Nephron (organoid): ENCODE results near the gene CTCFL.

Experiments used
- H3K27ac Mint-ChIP-seq, 3 experiments: 2 replicates each; pipeline ENCODE4 v1.8.0; 2020; ENCODE audit warnings: mixed read lengths in 3 of 3, mild to moderate bottlenecking in 2 of 3, moderate library complexity in 1 of 3
- H3K27me3 Mint-ChIP-seq: 2 replicates; pipeline ENCODE4 v1.8.0; 2021; ENCODE audit warnings: low read depth, mild to moderate bottlenecking, moderate library complexity, mixed read lengths
- H3K36me3 Mint-ChIP-seq: 2 replicates; pipeline ENCODE4 v1.8.0; 2020; ENCODE audit warnings: low read depth, mixed read lengths
- H3K4me1 Mint-ChIP-seq: 2 replicates; pipeline ENCODE4 v1.8.0; 2020; ENCODE audit warnings: mixed read lengths
- H3K4me3 Mint-ChIP-seq, 3 experiments: 2 replicates each; pipeline ENCODE4 v1.8.0; 2020; ENCODE audit warnings: mild to moderate bottlenecking in 3 of 3, mixed read lengths in 3 of 3, moderate library complexity in 2 of 3
- H3K9me3 Mint-ChIP-seq: 2 replicates; pipeline ENCODE4 v1.8.0; 2020; ENCODE audit warnings: mixed read lengths
- TF ChIP-seq, protein P1 (sequence below), 3 experiments: fragments of 200-600 bp; sonication (generic); IDR thresholded peaks; one replicate each; pipeline ENCODE4 v1.5.0; 2021; ENCODE audit warnings: antibody characterized with exemption in 3 of 3; ENCODE audit not compliant: unreplicated experiment in 3 of 3

The CTCFL gene

DNA sequence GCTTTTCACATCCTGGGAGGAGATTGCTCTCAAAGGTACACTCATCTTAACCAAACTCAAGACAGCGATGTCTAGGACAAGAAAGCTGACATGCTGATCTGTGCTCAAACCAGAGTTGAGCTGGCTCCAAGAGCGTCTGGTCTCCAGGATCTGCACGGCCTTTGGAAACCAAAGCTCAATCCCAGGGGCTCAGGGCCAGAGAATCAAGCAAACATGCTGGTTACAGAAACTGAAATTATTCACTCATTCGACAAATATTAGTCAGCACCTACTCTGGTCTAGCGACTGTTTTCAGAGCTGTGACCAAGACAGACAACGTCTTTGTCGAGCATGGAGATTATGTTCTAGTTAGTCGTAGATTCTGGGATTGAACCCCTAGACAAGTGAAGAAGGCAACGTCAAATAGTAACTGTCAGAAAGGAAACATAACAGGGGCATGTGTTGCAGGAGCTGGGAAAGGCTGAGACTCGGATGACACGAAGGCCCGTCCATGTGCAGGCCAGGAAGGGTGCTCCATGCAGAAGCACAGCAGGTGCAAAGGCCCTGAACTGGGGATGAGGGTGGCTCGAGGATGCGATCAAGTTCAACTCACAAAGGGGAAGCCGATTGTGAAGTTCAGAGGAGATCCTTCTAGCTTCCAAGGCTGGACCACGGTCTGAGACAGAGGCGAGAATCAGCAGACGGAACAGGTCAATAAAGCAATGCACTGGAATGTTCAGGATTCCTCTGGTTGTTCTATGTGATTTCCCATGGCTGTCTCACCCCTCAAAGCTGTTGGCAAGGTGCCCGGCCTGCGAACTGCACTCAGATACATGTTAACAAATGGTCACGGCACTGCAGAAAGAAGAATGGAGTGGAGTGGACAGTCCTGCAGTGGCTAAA, 23.5 kb upstream of the CTCFL start:
- Mint-ChIP-seq H3K4me1 (peaks cover 4% of the 10 kb centered on the region), H3K27me3 (peaks cover 31% of the 10 kb centered on the region), H3K4me3 (no peak overlapping the region), H3K9me3 (no peaks in the 10 kb centered on the region), H3K36me3 (no peaks in the 10 kb centered on the region), H3K27ac (no peak overlapping the region)
- TF ChIP-seq, protein P1, sequence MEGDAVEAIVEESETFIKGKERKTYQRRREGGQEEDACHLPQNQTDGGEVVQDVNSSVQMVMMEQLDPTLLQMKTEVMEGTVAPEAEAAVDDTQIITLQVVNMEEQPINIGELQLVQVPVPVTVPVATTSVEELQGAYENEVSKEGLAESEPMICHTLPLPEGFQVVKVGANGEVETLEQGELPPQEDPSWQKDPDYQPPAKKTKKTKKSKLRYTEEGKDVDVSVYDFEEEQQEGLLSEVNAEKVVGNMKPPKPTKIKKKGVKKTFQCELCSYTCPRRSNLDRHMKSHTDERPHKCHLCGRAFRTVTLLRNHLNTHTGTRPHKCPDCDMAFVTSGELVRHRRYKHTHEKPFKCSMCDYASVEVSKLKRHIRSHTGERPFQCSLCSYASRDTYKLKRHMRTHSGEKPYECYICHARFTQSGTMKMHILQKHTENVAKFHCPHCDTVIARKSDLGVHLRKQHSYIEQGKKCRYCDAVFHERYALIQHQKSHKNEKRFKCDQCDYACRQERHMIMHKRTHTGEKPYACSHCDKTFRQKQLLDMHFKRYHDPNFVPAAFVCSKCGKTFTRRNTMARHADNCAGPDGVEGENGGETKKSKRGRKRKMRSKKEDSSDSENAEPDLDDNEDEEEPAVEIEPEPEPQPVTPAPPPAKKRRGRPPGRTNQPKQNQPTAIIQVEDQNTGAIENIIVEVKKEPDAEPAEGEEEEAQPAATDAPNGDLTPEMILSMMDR (IDR thresholded peaks at IDR 0.05; ENCODE audit: unreplicated experiment in 3 of 3), result no peak

DNA sequence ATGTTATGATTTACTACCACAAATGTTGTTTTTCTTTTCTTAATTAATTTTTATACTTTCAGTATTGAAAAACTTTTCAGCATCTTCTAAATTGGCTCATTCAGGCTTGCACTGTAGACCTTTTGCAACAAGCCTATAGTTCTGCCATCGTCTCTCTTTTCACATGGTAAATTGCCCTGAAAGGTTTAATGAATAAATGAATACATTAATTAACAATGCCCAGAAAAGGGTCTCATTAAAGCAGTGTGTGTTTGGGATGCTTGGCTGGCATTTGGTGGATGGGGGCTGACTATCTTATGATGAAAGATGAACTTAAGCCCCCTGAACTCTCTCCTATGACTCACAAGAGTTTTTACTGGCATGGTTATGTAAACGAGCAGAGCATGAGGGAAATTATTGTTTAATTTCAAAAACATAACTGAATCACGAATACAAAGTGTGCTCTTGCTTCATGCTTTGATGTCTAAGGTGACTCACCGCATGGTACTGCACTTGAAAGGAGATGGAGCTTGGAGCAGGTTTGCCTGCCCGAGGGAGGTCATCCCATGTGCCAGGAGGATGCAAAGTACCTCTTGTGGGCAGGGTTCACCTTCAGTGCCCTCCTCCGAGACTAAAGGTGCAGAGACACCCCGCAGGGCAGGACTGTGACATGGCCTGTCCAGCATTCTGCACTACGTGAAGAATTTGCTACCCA, 22.2 kb upstream of the CTCFL start:
- H3K27ac Mint-ChIP-seq, result no peak overlapping the region
- TF ChIP-seq, protein P1 (IDR thresholded peaks at IDR 0.05; ENCODE audit: unreplicated experiment in 3 of 3), result no peak
- peaks cover 4% of the 10 kb centered on the region for H3K4me1 Mint-ChIP-seq

DNA sequence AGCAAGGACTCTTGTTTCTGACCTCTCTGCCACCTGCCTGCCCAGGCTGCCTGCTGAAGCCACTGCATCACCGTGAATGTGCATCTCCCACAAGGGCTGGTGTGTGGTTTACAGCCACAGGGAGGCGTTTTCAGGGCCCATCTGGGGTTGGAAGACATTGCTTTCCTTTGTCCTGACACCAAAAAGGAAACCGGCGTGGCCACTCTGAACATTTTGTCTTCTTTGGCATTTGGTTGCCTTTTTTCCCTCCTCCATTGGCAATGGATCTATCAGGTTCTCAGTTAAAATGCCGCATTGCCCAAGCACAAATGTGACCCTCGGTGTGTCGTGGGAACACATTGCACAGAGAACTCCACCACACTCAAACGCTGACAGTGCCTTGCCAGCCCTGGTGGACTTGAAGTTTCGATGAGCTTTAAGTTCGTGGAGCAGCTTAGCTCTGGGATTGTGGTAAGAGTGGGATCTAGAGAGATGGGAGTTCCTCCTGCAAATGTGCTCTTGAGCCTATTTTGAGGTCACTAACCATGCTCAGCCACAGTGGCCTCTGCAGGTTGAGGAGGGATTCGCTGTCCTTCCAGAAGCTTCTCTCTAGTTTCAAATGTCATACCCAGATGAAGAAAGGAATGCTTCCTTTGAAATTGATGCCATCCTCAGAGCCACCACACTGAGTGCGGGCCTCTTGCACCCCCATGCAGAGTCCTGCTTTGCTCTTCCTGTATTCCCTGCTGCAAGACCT, 21.2 kb upstream of the CTCFL start:
- Mint-ChIP-seq H3K4me3 (no peak overlapping the region), H3K27ac (no peak overlapping the region), H3K36me3 (no peaks in the 10 kb centered on the region), H3K9me3 (no peaks in the 10 kb centered on the region), H3K4me1 (peaks cover 7% of the 10 kb centered on the region), H3K27me3 (peaks cover 29% of the 10 kb centered on the region)
- TF ChIP-seq, protein P1 (IDR thresholded peaks at IDR 0.05; ENCODE audit: unreplicated experiment in 3 of 3), result no peak

More for the DNA sequence above, 22.2 kb upstream of the CTCFL start:
- no peaks in the 10 kb centered on the region for H3K9me3 Mint-ChIP-seq
- H3K27me3 Mint-ChIP-seq, result peaks cover 35% of the 10 kb centered on the region
- H3K4me3 Mint-ChIP-seq, result no peak overlapping the region
- H3K36me3 Mint-ChIP-seq, result no peaks in the 10 kb centered on the region

DNA sequence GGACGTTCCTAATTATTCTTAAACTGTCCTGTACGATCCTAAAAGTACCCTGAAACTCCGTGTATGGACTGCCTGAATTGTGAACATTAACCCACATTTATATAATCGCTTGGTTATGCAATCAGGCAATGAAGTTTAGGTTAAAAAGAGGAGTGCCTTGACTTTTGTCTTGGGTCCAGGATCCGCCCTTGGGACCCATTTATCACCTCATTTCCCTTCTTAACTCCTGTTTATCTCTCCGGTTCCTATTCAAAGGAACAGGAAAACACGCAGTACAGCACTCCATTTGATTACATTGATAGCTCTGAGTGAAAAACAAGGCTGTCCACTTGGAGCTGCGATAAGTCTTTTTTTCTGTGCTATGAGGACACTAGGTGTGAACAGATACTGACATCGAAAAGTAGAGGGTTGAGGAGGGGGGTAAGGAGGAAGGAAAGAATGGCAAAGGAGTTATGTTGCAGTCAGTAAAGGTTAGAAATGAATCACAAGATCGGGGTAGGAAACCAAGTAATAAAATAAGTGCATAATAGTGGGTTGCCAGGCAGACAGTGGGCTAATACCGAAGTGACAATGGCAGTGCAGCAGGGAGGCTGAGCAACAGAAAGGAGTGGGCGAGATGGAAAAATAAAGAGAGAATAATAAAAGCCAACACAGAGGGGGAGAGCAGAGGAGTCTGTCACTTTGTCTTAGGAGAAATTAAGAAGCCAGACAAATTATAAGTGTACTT, 20.1 kb upstream of the CTCFL start:
- H3K4me1 Mint-ChIP-seq, result peaks cover 9% of the 10 kb centered on the region
- TF ChIP-seq, protein P1 (IDR thresholded peaks at IDR 0.05; ENCODE audit: unreplicated experiment in 3 of 3), result no peak
- no peaks in the 10 kb centered on the region for H3K9me3 Mint-ChIP-seq
- no peak overlapping the region for H3K27ac Mint-ChIP-seq
- H3K27me3 Mint-ChIP-seq, result peaks cover 35% of the 10 kb centered on the region
- H3K36me3 Mint-ChIP-seq, result no peaks in the 10 kb centered on the region
- H3K4me3 Mint-ChIP-seq, result no peak overlapping the region

DNA sequence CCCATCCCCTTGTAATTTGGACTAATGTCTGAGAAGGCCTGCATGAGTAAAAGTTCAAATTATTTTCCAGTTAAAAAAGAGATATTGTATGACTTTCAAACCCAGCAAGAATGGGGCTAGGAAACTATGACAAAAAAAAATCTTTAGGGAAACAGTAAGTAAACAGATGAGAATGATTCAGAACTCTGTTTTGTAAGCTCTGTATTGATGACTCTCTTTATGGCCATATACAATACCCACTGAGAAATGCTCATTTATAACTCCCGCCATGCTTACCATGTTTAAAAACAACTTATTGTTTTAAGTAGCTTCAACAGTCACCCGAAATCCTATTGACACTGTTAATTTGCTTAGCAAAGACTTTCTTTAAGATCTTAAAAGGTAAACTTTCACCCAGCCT, 18.8 kb upstream of the CTCFL start:
- TF ChIP-seq, protein P1 (IDR thresholded peaks at IDR 0.05; ENCODE audit: unreplicated experiment in 3 of 3), result no peak
- no peak overlapping the region for H3K27ac Mint-ChIP-seq
- peaks cover 38% of the 10 kb centered on the region for H3K27me3 Mint-ChIP-seq
- peaks cover 4% of the 10 kb centered on the region for H3K9me3 Mint-ChIP-seq
- no peaks in the 10 kb centered on the region for H3K36me3 Mint-ChIP-seq
- H3K4me3 Mint-ChIP-seq, result no peak overlapping the region
- H3K4me1 Mint-ChIP-seq, result peaks cover 9% of the 10 kb centered on the region
